Measurements from ENCODE around the gene ATF7. TPM values are rescaled to one million over a fixed set of nuclear protein-coding genes. Genes with fewer than 3 reads are reported as not detected.

The ATF7 gene
- total and polyA plus RNA-seq, 2 of the 4 experiments (the other 2 are of a cell fraction) = 7.0 to 16.3 TPM

DNA sequence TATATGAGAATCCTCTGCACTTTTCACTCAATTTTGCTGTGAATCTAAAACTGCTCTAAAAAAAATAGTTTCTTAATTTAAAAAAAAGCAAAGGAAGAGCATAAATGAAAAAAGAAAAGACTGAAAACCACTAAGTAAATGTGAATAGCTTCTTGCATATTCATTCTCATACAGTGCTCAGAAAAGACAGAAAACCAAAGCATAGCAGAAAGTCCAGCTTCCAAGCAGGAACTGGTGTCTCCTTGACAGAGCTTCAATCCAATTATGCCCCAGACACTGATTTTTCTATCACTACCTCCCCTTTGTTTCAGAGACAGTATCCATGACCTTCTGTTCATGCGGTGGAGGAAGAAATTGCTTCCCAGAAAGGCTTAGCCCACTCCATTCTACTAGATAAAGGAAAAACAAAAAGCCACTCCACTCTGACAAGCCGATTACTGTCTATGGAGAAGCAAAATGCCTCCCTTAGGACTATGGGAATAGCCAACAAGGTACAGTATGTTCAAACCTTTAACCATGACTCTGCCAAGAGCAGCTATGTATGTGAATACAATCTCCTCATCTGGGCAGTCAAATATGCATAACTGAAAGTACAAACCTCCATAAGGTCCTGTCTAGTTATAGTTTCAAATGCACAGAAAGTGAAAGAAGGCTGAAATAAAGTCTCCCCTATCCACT, 40.6 kb downstream of the ATF7 start:
- Histone ChIP-seq H3K79me1 (ENCODE audit: low read depth in 1 of 2, low read length in 2 of 2) (peaks cover 26 to 38% of the 10 kb centered on the region in 2 experiments), H3K27ac (ENCODE audit: insufficient read depth, low read length) (no peak overlapping the region), H3K27me3 (ENCODE audit: control insufficient read depth, insufficient read depth, low read length) (no peaks in the 10 kb centered on the region), H3K18ac (ENCODE audit: low read depth, low read length) (no peak overlapping the region), H3K4ac (ENCODE audit: low read depth, low read length) (no peak overlapping the region), H3K23ac (ENCODE audit: low read depth, low read length) (no peak overlapping the region), H4K20me1 (ENCODE audit: insufficient read depth, low read length) (peaks cover 15% of the 10 kb centered on the region; the same call in 1 of the 2 replicates), H3K56ac (ENCODE audit: extremely low read depth, insufficient read depth, low read length) (no peak overlapping the region), H3K9ac (ENCODE audit: low read depth, low read length) (no peak overlapping the region), H3K4me3 (ENCODE audit: insufficient read depth, low read depth, low read length) (no peak overlapping the region), H3K14ac (replicated peaks; ENCODE audit: low read depth, low read length) (no peak overlapping the region), H4K5ac (ENCODE audit: low read depth, low read length) (no peak overlapping the region), H3K4me1 (ENCODE audit: control insufficient read depth, insufficient read depth, low read length) (no peaks in the 10 kb centered on the region), H4K91ac (ENCODE audit: insufficient read depth, low read depth, low read length) (no peak overlapping the region), H3K4me2 (ENCODE audit: low read depth, low read length) (no peak overlapping the region), H2AK5ac (ENCODE audit: low read depth, low read length) (no peak overlapping the region), H2BK20ac (ENCODE audit: low read depth, low read length) (no peak overlapping the region), H3K9me3 (ENCODE audit: control insufficient read depth, insufficient read depth, low read length) (no peaks in the 10 kb centered on the region), H2BK120ac (ENCODE audit: low read depth, low read length) (no peak overlapping the region), H3K36me3 (ENCODE audit: control insufficient read depth, insufficient read depth, low read length) (no peaks in the 10 kb centered on the region), H3K9me1 (ENCODE audit: insufficient read depth, low read length) (peaks cover 5% of the 10 kb centered on the region; the same call in 1 of the 2 replicates), H2AFZ (replicated peaks; ENCODE audit: low read length, poor library complexity) (no peak overlapping the region), H2BK15ac (ENCODE audit: low read depth, low read length) (no peak overlapping the region), H4K8ac (ENCODE audit: low read depth in 2 of 2, low read length in 2 of 2) (no peak overlapping the region), H2BK5ac (ENCODE audit: low read depth, low read length, poor library complexity, severe bottlenecking) (no peak overlapping the region), H2AK9ac (replicated peaks; ENCODE audit: low read depth, low read length, poor library complexity) (no peak overlapping the region)
- intact Hi-C loops (cut with micrococcal nuclease) (no loop called here), dilution Hi-C loops (cut with HindIII; ENCODE audit: low sequenced_read_pairs, unreplicated experiment) (no loop called here), in situ Hi-C loops (cut with MboI; ENCODE audit: low sequenced_read_pairs) (no loop called here)
- ATAC-seq (ENCODE audit: low read depth) = no peak
- POLR2A ChIA-PET (ENCODE audit: unreplicated experiment) = no interaction called here
- no peak for DNase-seq
- WGBS, 2 experiments (ENCODE audit: extremely low coverage in 2 of 2, insufficient read length in 1 of 2) = no CpG with 5 or more reads among the region's 2 CpGs
- no TSS peak for BruUV-seq (replicated peaks)
- TF ChIP-seq RCOR1 (IDR thresholded peaks at IDR 0.05; ENCODE audit: insufficient replicate concordance, low read length) (no peak), RAD21 (IDR thresholded peaks at IDR 0.05; ENCODE audit: low read length) (no peak), MAZ (IDR thresholded peaks at IDR 0.05; ENCODE audit: borderline replicate concordance, low read depth, low read length) (no peak), POLR2A (IDR thresholded peaks at IDR 0.05; ENCODE audit: low read depth, low read length) (no peak), CHD1 (IDR thresholded peaks at IDR 0.05; ENCODE audit: low read depth, low read length) (no peak), MAFK (IDR thresholded peaks at IDR 0.05; ENCODE audit: low read depth, low read length) (no peak), MXI1 (IDR thresholded peaks at IDR 0.05; ENCODE audit: borderline replicate concordance, low read depth, low read length) (no peak), SMC3 (IDR thresholded peaks at IDR 0.05; ENCODE audit: low read depth, low read length) (no peak), RFX5 (IDR thresholded peaks at IDR 0.05; ENCODE audit: low read depth, low read length) (no peak), BHLHE40 (IDR thresholded peaks at IDR 0.05; ENCODE audit: low read depth, low read length) (no peak), NFE2L2 (IDR thresholded peaks at IDR 0.05; ENCODE audit: low read depth, low read length) (no peak), CEBPB (IDR thresholded peaks at IDR 0.05; ENCODE audit: low read depth, low read length) (no peak)
- TF ChIP-seq, protein P1, sequence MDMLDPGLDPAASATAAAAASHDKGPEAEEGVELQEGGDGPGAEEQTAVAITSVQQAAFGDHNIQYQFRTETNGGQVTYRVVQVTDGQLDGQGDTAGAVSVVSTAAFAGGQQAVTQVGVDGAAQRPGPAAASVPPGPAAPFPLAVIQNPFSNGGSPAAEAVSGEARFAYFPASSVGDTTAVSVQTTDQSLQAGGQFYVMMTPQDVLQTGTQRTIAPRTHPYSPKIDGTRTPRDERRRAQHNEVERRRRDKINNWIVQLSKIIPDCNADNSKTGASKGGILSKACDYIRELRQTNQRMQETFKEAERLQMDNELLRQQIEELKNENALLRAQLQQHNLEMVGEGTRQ (IDR thresholded peaks at IDR 0.05; ENCODE audit: low read depth, low read length) = no peak
- TF ChIP-seq, protein P2, sequence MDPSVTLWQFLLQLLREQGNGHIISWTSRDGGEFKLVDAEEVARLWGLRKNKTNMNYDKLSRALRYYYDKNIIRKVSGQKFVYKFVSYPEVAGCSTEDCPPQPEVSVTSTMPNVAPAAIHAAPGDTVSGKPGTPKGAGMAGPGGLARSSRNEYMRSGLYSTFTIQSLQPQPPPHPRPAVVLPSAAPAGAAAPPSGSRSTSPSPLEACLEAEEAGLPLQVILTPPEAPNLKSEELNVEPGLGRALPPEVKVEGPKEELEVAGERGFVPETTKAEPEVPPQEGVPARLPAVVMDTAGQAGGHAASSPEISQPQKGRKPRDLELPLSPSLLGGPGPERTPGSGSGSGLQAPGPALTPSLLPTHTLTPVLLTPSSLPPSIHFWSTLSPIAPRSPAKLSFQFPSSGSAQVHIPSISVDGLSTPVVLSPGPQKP (IDR thresholded peaks at IDR 0.05; ENCODE audit: borderline replicate concordance, low read depth, low read length) = no peak
- CTCF ChIA-PET = no interaction called here

All from IMR-90 (cell line).